SK-N-SH (cell line): ENCODE data around the gene GMPPA. TPM values are rescaled to one million over a fixed set of nuclear protein-coding genes. Genes with fewer than 3 reads are reported as not detected.

Experiments
- CTCF ChIA-PET: fragments of 300-600, 350-600 bp; formaldehyde crosslinking; extraction: SDS; loops from one replicate; lab custom pipeline; 2021; lab: Yijun Ruan, JAX
- POLR2A ChIA-PET: fragments of 350-600 bp; sonication (Branson Sonifier 250); formaldehyde crosslinking; extraction: SDS; loops from one replicate; lab custom pipeline; 2020; ENCODE audit warnings: antibody characterized with exemption, inconsistent platforms; lab: Yijun Ruan, JAX
- DNase-seq: peaks from one replicate; pipeline ENCODE4 v3.0.0; 2012
- H2AFZ ChIP-seq: fragments of 200-600 bp; sonication (generic); 2 replicates; pipeline ENCODE4 v1.8.1; 2016; ENCODE audit warnings: antibody characterized with exemption, mild to moderate bottlenecking, low read depth
- H3F3A ChIP-seq: fragments of 200-600 bp; sonication (generic); replicated peaks from 2 replicates; pipeline ENCODE3; 2016; ENCODE audit warnings: antibody characterized with exemption, mild to moderate bottlenecking; ENCODE audit not compliant: insufficient read depth
- H3K27ac ChIP-seq, 2 experiments: fragments of 200-500 bp in 1 of 2; fragments of 200-600 bp in 1 of 2; sonication (Bioruptor generic) in 1 of 2; sonication (generic), shearing (Covaris generic) in 1 of 2; 2 replicates each; pipeline versions ENCODE4 v1.5.1 to v1.6.1; 2014 to 2016; ENCODE audit warnings: low read depth in 2 of 2, inconsistent platforms in 1 of 2, low read length in 1 of 2, mild to moderate bottlenecking in 1 of 2, mixed read lengths in 1 of 2
- H3K27me3 ChIP-seq: fragments of 200-600 bp; sonication (generic), shearing (Covaris generic); 2 replicates; pipeline ENCODE4 v1.6.1; 2016; ENCODE audit warnings: mixed run types; ENCODE audit not compliant: insufficient read depth
- H3K36me3 ChIP-seq, 2 experiments: fragments of 200-500 bp in 1 of 2; fragments of 200-600 bp in 1 of 2; sonication (Bioruptor generic) in 1 of 2; sonication (generic) in 1 of 2; replicated peaks in 1 of 2; 2 replicates each; pipeline versions ENCODE3 to v1.5.1; 2014 to 2016; ENCODE audit warnings: low read length in 1 of 2, mild to moderate bottlenecking in 1 of 2; ENCODE audit not compliant: insufficient read depth in 2 of 2, control insufficient read depth in 1 of 2
- H3K4me1 ChIP-seq, 2 experiments: fragments of 200-500 bp in 1 of 2; fragments of 200-600 bp in 1 of 2; sonication (Bioruptor generic) in 1 of 2; sonication (generic), shearing (Covaris generic) in 1 of 2; 2 replicates each; pipeline versions ENCODE4 v1.5.1 to v1.6.1; 2014 to 2016; ENCODE audit warnings: low read depth in 1 of 2, low read length in 1 of 2, mixed run types in 1 of 2; ENCODE audit not compliant: insufficient read depth in 2 of 2, control insufficient read depth in 1 of 2
- H3K4me2 ChIP-seq: fragments of 200-600 bp; sonication (generic), shearing (Covaris generic); 2 replicates; pipeline ENCODE4 v1.6.1; 2017; ENCODE audit warnings: mixed run types
- H3K4me3 ChIP-seq, 2 experiments: fragments of 200-500 bp in 1 of 2; fragments of 200-600 bp in 1 of 2; sonication (Bioruptor generic) in 1 of 2; sonication (generic), shearing (Covaris generic) in 1 of 2; 2 replicates each; pipeline versions ENCODE4 v1.5.1 to v1.8.1; 2014 to 2016; ENCODE audit warnings: low read depth in 2 of 2, inconsistent platforms in 1 of 2, low read length in 1 of 2, mild to moderate bottlenecking in 1 of 2, mixed read lengths in 1 of 2, moderate library complexity in 1 of 2
- H3K79me2 ChIP-seq: fragments of 200-600 bp; sonication (generic); 2 replicates; pipeline ENCODE4 v1.8.1; 2017; ENCODE audit warnings: mild to moderate bottlenecking; ENCODE audit not compliant: insufficient read depth
- H3K9ac ChIP-seq: fragments of 200-600 bp; sonication (generic); 2 replicates; pipeline ENCODE4 v1.6.1; 2017; ENCODE audit warnings: mixed run types
- H3K9me2 ChIP-seq: fragments of 200-600 bp; sonication (generic); 2 replicates; pipeline ENCODE4 v1.6.1; 2017; ENCODE audit warnings: mixed run types
- H3K9me3 ChIP-seq: fragments of 200-600 bp; sonication (generic); 2 replicates; pipeline ENCODE4 v1.6.1; 2017; ENCODE audit warnings: mixed run types, mild to moderate bottlenecking, moderate library complexity
- H4K20me1 ChIP-seq: fragments of 200-600 bp; sonication (generic); 2 replicates; pipeline ENCODE4 v1.6.1; 2017; ENCODE audit warnings: mild to moderate bottlenecking, mixed run types; ENCODE audit not compliant: insufficient read depth
- CTCF ChIP-seq: fragments of 200-600 bp; sonication (generic); IDR thresholded peaks from 2 replicates; pipeline ENCODE4 v1.6.1; 2017; ENCODE audit warnings: antibody characterized with exemption, mild to moderate bottlenecking, moderate library complexity
- FOSL2 ChIP-seq: IDR thresholded peaks from 2 replicates; pipeline ENCODE4 v1.4.0; 2012; ENCODE audit warnings: low read depth, mild to moderate bottlenecking, moderate library complexity, borderline replicate concordance
- GABPA ChIP-seq: IDR thresholded peaks from 2 replicates; pipeline ENCODE4 v1.4.0; 2012; ENCODE audit warnings: low read depth, mild to moderate bottlenecking
- GATA2 ChIP-seq: sonication (generic); formaldehyde crosslinking; IDR thresholded peaks from 2 replicates; pipeline ENCODE4 v1.5.0; 2020; ENCODE audit warnings: mild to moderate bottlenecking, missing genetic modification reagents
- JUND ChIP-seq: IDR thresholded peaks from 2 replicates; pipeline ENCODE4 v1.4.0; 2012
- MXI1 ChIP-seq: IDR thresholded peaks from 2 replicates; pipeline ENCODE4 v1.6.1; 2012; ENCODE audit warnings: mild to moderate bottlenecking, low read depth, low read length, improper control_type of control experiment
- RAD21 ChIP-seq: IDR thresholded peaks from 2 replicates; pipeline ENCODE4 v1.6.1; 2012; ENCODE audit warnings: mild to moderate bottlenecking, low read length
- RCOR1 ChIP-seq: fragments of 150-350 bp; IDR thresholded peaks from 2 replicates; pipeline ENCODE4 v1.6.1; 2017; ENCODE audit warnings: antibody characterized with exemption, low read length
- TAF1 ChIP-seq: IDR thresholded peaks from 2 replicates; pipeline ENCODE4 v1.6.1; 2012; ENCODE audit warnings: low read depth, mild to moderate bottlenecking, low read length, moderate library complexity, borderline replicate concordance
- USF2 ChIP-seq: fragments of 150-350 bp; IDR thresholded peaks from 2 replicates; pipeline ENCODE4 v1.6.1; 2017; ENCODE audit warnings: antibody characterized with exemption, low read length, low read depth, borderline replicate concordance
- ZBTB33 ChIP-seq: IDR thresholded peaks from 2 replicates; pipeline ENCODE4 v1.4.0; 2012; ENCODE audit warnings: low read depth, borderline replicate concordance
- WGBS: methylation state at CpG from one replicate; pipeline ENCODE4 v1.1.6; 2017; ENCODE audit warnings: low lambda C conversion rate; 5-methylcytosine and 5-hydroxymethylcytosine counted together
- polyA plus RNA-seq, 3 experiments: library from polyadenylated mRNA; depleted of rRNA; stranded (reverse); fragments of >200 nt; gene quantifications; 2 replicates each; pipeline ENCODE4 v1.2.3, GENCODE V29; 2012

GMPPA gene
- polyA plus RNA-seq, 1 of the 3 experiments (the other 2 are of a cell fraction) = 61.3 TPM

- no peak overlapping the region for H3K9ac ChIP-seq
- POLR2A ChIA-PET = interaction anchor here (0.5 to 2.3 kb wide), 10 partner anchors 14 to 69 kb away, joined by 3 to 15 read pairs (median 5); partner anchors contain the start of genes ASIC4 and GMPPA
- no peak overlapping the region for H3K4me3 ChIP-seq
Observed at GRCh38 chr2:219461047-219461514, 37.6 kb upstream of the GMPPA start.

More at GRCh38 chr2:219461047-219461514, 37.6 kb upstream of the GMPPA start:
- Histone ChIP-seq H3K79me2 (peaks cover 9% of the 10 kb centered on the region; the same call in 1 of the 2 replicates), H2AFZ (no peak overlapping the region), H3K4me1 (peaks cover 17 to 27% of the 10 kb centered on the region in 2 experiments), H3K9me3 (no peaks in the 10 kb centered on the region), H4K20me1 (no peaks in the 10 kb centered on the region), H3K36me3 (peaks cover 24 to 47% of the 10 kb centered on the region in 2 experiments), H3K27ac (peak overlapping the region; percentile 29 to 92; a peak in 2 of 4 replicates), H3K4me2 (peak overlapping the region; percentile 78), H3K27me3 (no peaks in the 10 kb centered on the region), H3F3A (peaks cover 9% of the 10 kb centered on the region), H3K9me2 (no peaks in the 10 kb centered on the region)
- DNase-seq = peak; percentile 75
- TF ChIP-seq USF2 (no peak), CTCF (no peak), JUND (no peak), MXI1 (no peak), GABPA (no peak), ZBTB33 (no peak), GATA2 (CRISPR knock-in tag) (no peak), FOSL2 (no peak), RCOR1 (no peak), RAD21 (no peak), TAF1 (no peak)
- 34% methylated on average over 3 of the region's 11 CpGs for WGBS
- CTCF ChIA-PET = interaction anchor here (0.8 to 10.9 kb wide), 13 partner anchors 12 to 302 kb away, joined by 3 to 159 read pairs (median 5); partner anchors contain the start of gene CHPF
